ENCODE results near the gene MUC4. TPM values are rescaled to one million over a fixed set of nuclear protein-coding genes. Genes with fewer than 3 reads are reported as not detected.

The MUC4 gene
- polyA plus RNA-seq, 1 of the 3 experiments (the other 2 are of a cell fraction) = 0.07 TPM

DNA sequence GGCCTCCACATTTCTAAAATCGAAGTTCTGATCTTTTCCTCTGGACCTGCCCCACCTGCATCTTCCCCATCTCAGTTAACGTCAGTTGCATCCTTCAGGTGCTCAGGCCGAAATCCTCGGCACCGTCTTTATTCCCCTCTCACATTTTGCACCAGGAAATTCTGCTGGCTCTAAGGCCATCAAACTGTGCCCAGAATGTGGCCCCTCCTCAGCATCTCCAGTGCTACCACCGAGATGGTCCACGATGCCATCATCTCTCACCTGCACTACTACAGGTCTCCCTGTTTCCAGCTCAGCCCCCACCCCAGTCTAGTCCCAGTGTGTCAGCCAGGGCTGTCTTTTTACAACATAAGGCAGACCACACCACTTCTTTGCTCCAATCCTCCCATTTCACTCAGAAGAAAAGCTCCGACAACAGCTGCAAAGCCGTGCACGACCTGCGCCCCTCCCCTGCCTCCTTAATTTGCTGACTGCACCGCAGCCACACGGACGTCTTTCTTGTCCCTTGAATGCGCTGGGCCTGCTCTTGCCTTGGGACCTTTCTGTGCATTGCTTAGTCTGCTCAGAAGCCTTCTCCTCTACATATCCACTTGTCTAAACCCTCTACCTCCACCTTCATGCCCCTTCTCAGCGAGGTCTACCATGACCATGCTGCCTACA is 76.6 kb downstream of the MUC4 start:
- Histone ChIP-seq H3K27ac (ENCODE audit: low read depth in 2 of 2, low read length in 1 of 2) (no peak overlapping the region), H3K36me3 (replicated peaks in 1 of 2; ENCODE audit: control insufficient read depth in 1 of 2, insufficient read depth in 2 of 2, low read length in 1 of 2) (no peaks in the 10 kb centered on the region), H3K4me2 (no peak overlapping the region), H2AFZ (ENCODE audit: low read depth) (no peak overlapping the region), H3K79me2 (ENCODE audit: insufficient read depth) (no peaks in the 10 kb centered on the region), H3K4me3 (ENCODE audit: low read depth in 2 of 2, low read length in 1 of 2) (no peak overlapping the region), H3K4me1 (ENCODE audit: control insufficient read depth in 1 of 2, insufficient read depth in 2 of 2, low read depth in 1 of 2, low read length in 1 of 2) (peaks cover 0 to 4% of the 10 kb centered on the region in 2 experiments; a peak in 1 of 4 replicates), H3F3A (replicated peaks; ENCODE audit: insufficient read depth) (no peaks in the 10 kb centered on the region), H4K20me1 (ENCODE audit: insufficient read depth) (no peaks in the 10 kb centered on the region), H3K9me3 (no peaks in the 10 kb centered on the region), H3K9me2 (no peaks in the 10 kb centered on the region), H3K27me3 (ENCODE audit: insufficient read depth) (no peaks in the 10 kb centered on the region), H3K9ac (no peak overlapping the region)
- no peak for TF ChIP-seq NRF1 (IDR thresholded peaks at IDR 0.05; ENCODE audit: low read depth, low read length)
- no peak for TF ChIP-seq USF1 (IDR thresholded peaks at IDR 0.05; ENCODE audit: borderline replicate concordance, low read depth)
- no peak for TF ChIP-seq CHD2 (IDR thresholded peaks at IDR 0.05; ENCODE audit: low read length, partially characterized antibody)
- no peak for TF ChIP-seq TEAD4 (IDR thresholded peaks at IDR 0.05; ENCODE audit: borderline replicate concordance, insufficient read depth)
- TF ChIP-seq POLR2AphosphoS5 (IDR thresholded peaks at IDR 0.05; ENCODE audit: low read depth, low read length) = no peak
- TF ChIP-seq SIN3A (IDR thresholded peaks at IDR 0.05; ENCODE audit: borderline replicate concordance, low read depth, low read length) = no peak
- no peak for TF ChIP-seq MEF2A (IDR thresholded peaks at IDR 0.05; ENCODE audit: borderline replicate concordance, low read depth)
- TF ChIP-seq JUND (IDR thresholded peaks at IDR 0.05) = no peak
- no peak for TF ChIP-seq PBX3 (IDR thresholded peaks at IDR 0.05)
- no peak for TF ChIP-seq FOXJ3 (CRISPR knock-in tag; IDR thresholded peaks at IDR 0.05)
- TF ChIP-seq, protein P1, sequence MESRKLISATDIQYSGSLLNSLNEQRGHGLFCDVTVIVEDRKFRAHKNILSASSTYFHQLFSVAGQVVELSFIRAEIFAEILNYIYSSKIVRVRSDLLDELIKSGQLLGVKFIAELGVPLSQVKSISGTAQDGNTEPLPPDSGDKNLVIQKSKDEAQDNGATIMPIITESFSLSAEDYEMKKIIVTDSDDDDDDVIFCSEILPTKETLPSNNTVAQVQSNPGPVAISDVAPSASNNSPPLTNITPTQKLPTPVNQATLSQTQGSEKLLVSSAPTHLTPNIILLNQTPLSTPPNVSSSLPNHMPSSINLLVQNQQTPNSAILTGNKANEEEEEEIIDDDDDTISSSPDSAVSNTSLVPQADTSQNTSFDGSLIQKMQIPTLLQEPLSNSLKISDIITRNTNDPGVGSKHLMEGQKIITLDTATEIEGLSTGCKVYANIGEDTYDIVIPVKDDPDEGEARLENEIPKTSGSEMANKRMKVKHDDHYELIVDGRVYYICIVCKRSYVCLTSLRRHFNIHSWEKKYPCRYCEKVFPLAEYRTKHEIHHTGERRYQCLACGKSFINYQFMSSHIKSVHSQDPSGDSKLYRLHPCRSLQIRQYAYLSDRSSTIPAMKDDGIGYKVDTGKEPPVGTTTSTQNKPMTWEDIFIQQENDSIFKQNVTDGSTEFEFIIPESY (IDR thresholded peaks at IDR 0.05; ENCODE audit: borderline replicate concordance, low read depth) = no peak
- no peak for TF ChIP-seq NFIC (IDR thresholded peaks at IDR 0.05; ENCODE audit: borderline replicate concordance)
- TF ChIP-seq RAD21 (IDR thresholded peaks at IDR 0.05; ENCODE audit: low read length) = no peak
- TF ChIP-seq FOXM1 (IDR thresholded peaks at IDR 0.05; ENCODE audit: low read depth) = no peak
- TF ChIP-seq GATA2 (CRISPR knock-in tag; IDR thresholded peaks at IDR 0.05) = no peak
- no peak for TF ChIP-seq MXI1 (IDR thresholded peaks at IDR 0.05; ENCODE audit: low read depth, low read length)
- no peak for TF ChIP-seq TCF12 (IDR thresholded peaks at IDR 0.05)
- TF ChIP-seq ELF1 (IDR thresholded peaks at IDR 0.05) = no peak
- no peak for TF ChIP-seq EP300 (IDR thresholded peaks at IDR 0.05; ENCODE audit: borderline replicate concordance in 1 of 2, low read depth in 1 of 2, low read length in 1 of 2)
- CTCF ChIA-PET = interaction anchor here (2.2 kb wide), 1 partner anchor 114 kb away, joined by 7 read pairs; no protein-coding TSS in a partner anchor
- no peak for DNase-seq
- WGBS (ENCODE audit: low lambda C conversion rate) = 73% methylated on average over 16 of the region's 16 CpGs
- POLR2A ChIA-PET = no interaction called here
